Activated T-helper 2 cell treated with anti-CD3 and anti-CD28 coated beads, Interferon-gamma antibody, Interleukin-2, Interleukin-4, amounts not matched to agents 10 μg/mL and 5 μg/mL and 100 μg/mL, durations not matched to agents 14 hours and 24 hours and 36 hours (primary cell): ENCODE measurements around the gene TLDC2. TPM values are rescaled to one million over a fixed set of nuclear protein-coding genes. Genes with fewer than 3 reads are reported as not detected.
"Not testable (repeated sequence)": the region's sequence is repeated elsewhere in the genome, so short reads cannot be mapped to it uniquely, and the experiment has no call there.

Experiments
- DNase-seq: peaks from one replicate; pipeline ENCODE4 v3.0.0; 2021; ENCODE audit warnings: low spot score
- H3K27ac Mint-ChIP-seq: one replicate; pipeline ENCODE4 v1.8.0; 2021; ENCODE audit warnings: mixed read lengths
- H3K27me3 Mint-ChIP-seq: one replicate; pipeline ENCODE4 v1.8.0; 2021; ENCODE audit warnings: low read depth, mixed read lengths
- H3K36me3 Mint-ChIP-seq: one replicate; pipeline ENCODE4 v1.8.0; 2021; ENCODE audit warnings: low read depth, mixed read lengths
- H3K4me1 Mint-ChIP-seq: one replicate; pipeline ENCODE4 v1.8.0; 2021; ENCODE audit warnings: low read depth, mixed read lengths
- H3K4me3 Mint-ChIP-seq: one replicate; pipeline ENCODE4 v1.8.0; 2021; ENCODE audit warnings: low read depth, mild to moderate bottlenecking, moderate library complexity, mixed read lengths
- H3K9me3 Mint-ChIP-seq: one replicate; pipeline ENCODE4 v1.8.0; 2021; ENCODE audit warnings: mixed read lengths
- intact Hi-C: fragments of 100-400 bp; cut with micrococcal nuclease; formaldehyde crosslinking; loops from one replicate; pipeline ENCODE4 v1.15.1; 2023
- total RNA-seq: library from RNA; stranded (reverse); gene quantifications from 2 replicates; pipeline ENCODE4 v1.2.3, GENCODE V29; 2022

Gene TLDC2
- total RNA-seq, 1 donor from 2014 or later, result not detected

- Mint-ChIP-seq H3K4me1 (peaks cover 9% of the 10 kb centered on the region), H3K4me3 (no peak overlapping the region), H3K27me3 (peaks cover 27% of the 10 kb centered on the region), H3K9me3 (no peaks in the 10 kb centered on the region), H3K36me3 (no peaks in the 10 kb centered on the region), H3K27ac (no peak overlapping the region)
- no peak for DNase-seq
- intact Hi-C loops, result no loop called here
These were observed 9.8 kb upstream of the TLDC2 start for GRCh38 chr20:36866164-36866563.

DNA sequence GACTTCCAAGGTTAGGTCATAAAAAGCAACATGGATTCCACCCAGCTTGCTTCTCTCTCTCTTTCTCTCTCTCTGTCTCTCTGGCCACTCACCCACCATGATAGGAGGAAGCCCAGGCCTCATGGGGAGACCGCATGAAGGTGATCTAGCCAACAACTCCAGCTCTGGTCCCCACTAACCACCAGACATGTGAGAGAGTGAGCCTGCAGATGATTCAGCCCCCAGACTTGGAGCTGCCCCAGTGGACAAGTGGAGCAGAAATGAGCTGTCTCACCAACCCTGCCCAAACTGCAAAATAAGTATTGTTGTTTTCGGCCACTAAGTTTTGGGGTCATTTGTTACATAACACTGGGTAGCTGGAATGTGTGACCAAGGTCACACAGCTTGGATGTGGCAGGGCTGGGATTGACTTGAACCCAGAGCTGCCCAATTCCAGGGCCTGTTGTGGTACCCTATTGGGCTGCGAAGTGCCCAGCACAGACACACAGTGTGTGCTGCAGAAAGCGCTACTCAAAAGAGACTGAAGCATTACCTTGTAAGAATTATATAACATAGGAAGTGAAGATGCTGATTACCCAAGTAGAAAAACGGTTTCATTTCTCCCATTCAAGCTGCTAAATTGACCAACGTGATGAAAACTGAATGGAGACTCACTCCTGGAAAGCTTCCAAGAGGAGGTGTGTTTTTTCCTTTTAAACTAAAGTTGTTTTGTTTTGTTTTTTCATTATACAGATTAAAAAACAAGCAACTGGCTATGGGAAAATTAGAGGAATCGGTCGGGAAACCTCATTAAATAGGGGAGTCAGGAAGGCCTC is 9.1 kb upstream of the TLDC2 start:
- H3K27ac Mint-ChIP-seq, result no peak overlapping the region
- intact Hi-C loops, result no loop called here
- no peak overlapping the region for H3K4me3 Mint-ChIP-seq
- H3K9me3 Mint-ChIP-seq, result no peaks in the 10 kb centered on the region
- peaks cover 20% of the 10 kb centered on the region for H3K27me3 Mint-ChIP-seq
- peaks cover 9% of the 10 kb centered on the region for H3K4me1 Mint-ChIP-seq
- H3K36me3 Mint-ChIP-seq, result no peaks in the 10 kb centered on the region
- no peak for DNase-seq

DNA sequence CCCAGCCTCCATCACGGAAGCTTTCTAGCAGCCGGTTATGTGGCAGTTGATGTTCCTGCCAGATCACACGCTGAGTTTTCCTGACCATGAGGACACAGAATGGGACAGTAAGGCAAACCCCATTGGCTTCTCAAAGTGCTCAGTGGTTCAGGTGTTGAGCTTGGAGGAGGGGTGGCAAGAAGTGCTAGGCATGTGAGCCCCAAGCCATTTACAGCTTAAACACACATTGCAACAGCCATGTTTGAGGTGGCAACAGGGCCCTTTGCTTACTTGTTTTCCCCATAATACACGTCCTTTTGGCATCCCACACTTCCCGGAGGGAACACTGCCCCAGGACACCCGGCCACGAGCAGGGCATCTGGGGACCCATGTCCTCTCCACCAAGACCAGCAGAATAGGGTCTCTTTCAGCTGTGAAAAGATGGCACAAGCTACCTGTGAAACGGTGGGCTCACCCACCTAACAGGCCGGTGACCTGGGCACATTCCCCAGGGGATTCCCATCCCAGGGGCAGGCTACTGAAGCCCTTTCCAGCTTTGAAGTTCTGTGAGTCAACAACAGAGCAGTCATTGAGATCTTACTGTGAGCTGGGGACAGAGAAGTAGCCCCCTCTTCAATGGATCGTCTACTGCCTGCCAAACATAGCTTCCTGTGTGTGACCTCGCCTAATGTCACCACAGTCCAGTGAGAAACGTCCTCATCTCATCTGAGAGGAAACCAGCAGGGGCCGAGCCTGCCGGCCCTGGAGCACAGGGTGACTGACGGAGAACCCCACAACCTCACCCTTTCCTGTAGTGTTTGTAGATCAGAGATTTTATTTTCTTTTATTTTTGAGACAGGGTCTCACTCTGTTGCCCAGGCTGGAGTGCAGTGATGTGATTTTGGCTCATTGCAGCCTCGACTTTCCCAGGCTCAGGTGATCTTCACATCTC is 4.0 kb upstream of the TLDC2 start:
- no peak for DNase-seq
- Mint-ChIP-seq H3K4me3 (no peak overlapping the region), H3K36me3 (no peaks in the 10 kb centered on the region), H3K27ac (no peak overlapping the region), H3K4me1 (no peaks in the 10 kb centered on the region), H3K9me3 (no peaks in the 10 kb centered on the region), H3K27me3 (peaks cover 2% of the 10 kb centered on the region)
- intact Hi-C loops, result no loop called here

GRCh38 chr20:36872852-36873251 is 3.1 kb upstream of the TLDC2 start:
- no peak overlapping the region for H3K27ac Mint-ChIP-seq
- no peak for DNase-seq
- no peaks in the 10 kb centered on the region for H3K4me1 Mint-ChIP-seq
- no peak overlapping the region for H3K4me3 Mint-ChIP-seq
- H3K27me3 Mint-ChIP-seq, result no peaks in the 10 kb centered on the region
- no peaks in the 10 kb centered on the region for H3K9me3 Mint-ChIP-seq
- intact Hi-C loops, result no loop called here
- no peaks in the 10 kb centered on the region for H3K36me3 Mint-ChIP-seq

DNA sequence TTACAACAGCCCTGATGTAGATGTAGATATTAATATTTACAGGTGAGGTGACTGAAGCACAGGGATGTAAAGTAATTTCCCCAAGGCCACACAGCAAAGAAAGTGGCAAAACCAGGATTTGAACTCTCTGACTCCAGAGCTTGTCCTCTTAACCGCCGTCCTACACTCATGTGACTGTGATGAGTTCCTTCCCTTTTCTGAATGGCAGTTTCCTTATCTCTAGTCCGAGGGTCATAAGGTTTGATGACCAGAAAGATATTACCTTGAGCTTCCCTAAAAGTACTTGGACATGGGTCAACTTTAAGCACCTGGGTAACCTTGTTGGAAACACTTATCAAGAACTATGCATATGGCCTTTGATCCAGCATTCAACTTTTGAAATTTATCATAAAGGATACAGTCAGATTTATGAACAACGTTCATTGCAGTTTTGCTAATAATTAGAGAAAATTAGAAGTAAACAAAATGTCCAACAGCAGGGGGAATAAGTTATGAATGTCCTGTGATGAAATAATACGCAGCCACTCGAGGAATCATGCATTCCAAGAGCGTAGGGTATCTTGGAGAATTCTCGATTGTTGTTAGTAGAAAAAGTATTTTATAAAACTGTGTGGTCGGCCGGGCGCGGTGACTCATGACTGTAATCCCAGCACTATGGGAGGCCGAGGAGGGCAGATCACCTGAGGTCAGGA is 2.3 kb upstream of the TLDC2 start:
- Mint-ChIP-seq H3K9me3 (no peaks in the 10 kb centered on the region), H3K4me1 (no peaks in the 10 kb centered on the region), H3K36me3 (no peaks in the 10 kb centered on the region), H3K27ac (no peak overlapping the region), H3K4me3 (no peak overlapping the region), H3K27me3 (no peaks in the 10 kb centered on the region)
- DNase-seq, result no peak
- intact Hi-C loops, result no loop called here

DNA sequence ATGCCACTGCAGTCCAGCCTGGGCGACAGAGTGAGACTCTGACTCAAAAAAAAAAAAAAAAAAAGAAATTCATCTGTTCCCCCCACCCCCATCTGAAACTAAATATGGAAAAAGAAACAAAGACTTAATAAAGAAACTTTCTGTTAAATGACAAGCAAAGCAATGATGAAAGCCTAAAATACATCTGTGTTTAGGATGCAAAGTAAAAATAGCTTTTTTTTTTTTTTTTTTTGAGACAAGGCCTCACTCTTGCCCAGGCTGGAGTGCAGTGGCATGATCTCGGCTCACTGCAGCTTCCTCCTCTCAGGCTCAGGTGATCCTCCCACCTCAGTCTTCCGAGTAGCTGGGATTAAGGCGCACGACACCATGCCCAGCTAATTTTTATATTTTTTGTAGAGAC is 845 bp upstream of the TLDC2 start:
- H3K36me3 Mint-ChIP-seq, H3K4me3 Mint-ChIP-seq, H3K27ac Mint-ChIP-seq, DNase-seq, intact Hi-C loops, H3K27me3 Mint-ChIP-seq, H3K4me1 Mint-ChIP-seq, H3K9me3 Mint-ChIP-seq: not testable (repeated sequence)

DNA sequence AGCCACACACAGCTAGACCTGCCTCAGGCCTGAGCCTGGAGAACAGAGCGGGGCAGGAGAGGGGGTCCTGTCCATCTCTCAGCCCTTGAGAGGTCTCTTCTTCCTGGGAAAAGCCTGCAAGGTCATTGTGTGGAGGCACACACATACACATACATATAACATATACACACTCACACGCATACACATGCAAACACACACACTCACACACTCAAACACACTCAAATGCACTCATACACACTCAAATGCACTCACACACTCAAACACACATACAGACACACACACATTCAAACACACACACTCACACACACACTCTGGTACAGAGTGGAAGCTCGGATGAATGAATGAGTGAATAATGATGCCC is 515 bp downstream of the TLDC2 start:
- H3K4me3 Mint-ChIP-seq, result no peak overlapping the region
- no peaks in the 10 kb centered on the region for H3K36me3 Mint-ChIP-seq
- H3K9me3 Mint-ChIP-seq, result no peaks in the 10 kb centered on the region
- no peaks in the 10 kb centered on the region for H3K27me3 Mint-ChIP-seq
- H3K4me1 Mint-ChIP-seq, result no peaks in the 10 kb centered on the region
- intact Hi-C loops, result no loop called here
- no peak overlapping the region for H3K27ac Mint-ChIP-seq
- no peak for DNase-seq

- intact Hi-C loops, result no loop called here
- H3K27ac Mint-ChIP-seq, result no peak overlapping the region
- no peaks in the 10 kb centered on the region for H3K27me3 Mint-ChIP-seq
- no peaks in the 10 kb centered on the region for H3K4me1 Mint-ChIP-seq
- H3K9me3 Mint-ChIP-seq, result no peaks in the 10 kb centered on the region
- H3K4me3 Mint-ChIP-seq, result no peak overlapping the region
- H3K36me3 Mint-ChIP-seq, result no peaks in the 10 kb centered on the region
- no peak for DNase-seq
These were observed 3.0 kb downstream of the TLDC2 start for GRCh38 chr20:36878941-36879340.

DNA sequence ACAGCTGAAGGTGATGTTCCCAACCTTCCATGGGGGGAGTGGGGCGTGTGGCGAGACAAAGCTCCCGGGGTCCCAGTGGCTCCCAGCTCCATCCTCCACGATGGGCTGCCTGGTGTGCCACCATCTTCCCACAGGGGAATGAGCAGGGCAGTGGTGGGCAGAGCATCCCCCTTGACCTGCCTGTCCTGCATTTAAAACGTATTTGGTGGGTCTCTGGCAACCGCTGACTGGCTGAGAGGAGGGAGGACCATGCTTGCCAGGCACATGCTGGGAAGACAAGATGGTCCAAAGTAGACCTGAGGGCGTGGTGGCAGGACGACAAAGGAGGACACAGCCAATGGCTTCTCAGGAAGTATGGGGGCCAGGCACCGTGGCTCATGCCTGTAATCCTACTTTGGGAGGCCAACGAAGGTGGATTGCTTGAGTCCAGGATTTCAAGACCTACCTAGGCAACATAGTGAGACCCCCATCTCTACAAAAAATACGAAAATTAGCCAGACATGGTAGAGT is 4.9 kb downstream of the TLDC2 start:
- H3K9me3 Mint-ChIP-seq, result no peaks in the 10 kb centered on the region
- no peak for DNase-seq
- H3K36me3 Mint-ChIP-seq, result no peaks in the 10 kb centered on the region
- intact Hi-C loops, result no loop called here
- H3K27me3 Mint-ChIP-seq, result no peaks in the 10 kb centered on the region
- no peak overlapping the region for H3K27ac Mint-ChIP-seq
- no peak overlapping the region for H3K4me3 Mint-ChIP-seq
- no peaks in the 10 kb centered on the region for H3K4me1 Mint-ChIP-seq

- no peak for DNase-seq
- H3K27me3 Mint-ChIP-seq, result no peaks in the 10 kb centered on the region
- H3K4me1 Mint-ChIP-seq, result no peaks in the 10 kb centered on the region
- H3K9me3 Mint-ChIP-seq, result no peaks in the 10 kb centered on the region
- no peaks in the 10 kb centered on the region for H3K36me3 Mint-ChIP-seq
- H3K27ac Mint-ChIP-seq, result no peak overlapping the region
- intact Hi-C loops, result no loop called here
- no peak overlapping the region for H3K4me3 Mint-ChIP-seq
These were observed 5.4 kb downstream of the TLDC2 start for GRCh38 chr20:36881331-36881730.

- Mint-ChIP-seq H3K36me3 (no peaks in the 10 kb centered on the region), H3K27me3 (no peaks in the 10 kb centered on the region), H3K9me3 (no peaks in the 10 kb centered on the region), H3K4me3 (no peak overlapping the region), H3K27ac (no peak overlapping the region), H3K4me1 (peaks cover 4% of the 10 kb centered on the region)
- intact Hi-C loops, result no loop called here
- DNase-seq, result no peak
These were observed 6.0 kb downstream of the TLDC2 start for GRCh38 chr20:36881888-36882287.

DNA sequence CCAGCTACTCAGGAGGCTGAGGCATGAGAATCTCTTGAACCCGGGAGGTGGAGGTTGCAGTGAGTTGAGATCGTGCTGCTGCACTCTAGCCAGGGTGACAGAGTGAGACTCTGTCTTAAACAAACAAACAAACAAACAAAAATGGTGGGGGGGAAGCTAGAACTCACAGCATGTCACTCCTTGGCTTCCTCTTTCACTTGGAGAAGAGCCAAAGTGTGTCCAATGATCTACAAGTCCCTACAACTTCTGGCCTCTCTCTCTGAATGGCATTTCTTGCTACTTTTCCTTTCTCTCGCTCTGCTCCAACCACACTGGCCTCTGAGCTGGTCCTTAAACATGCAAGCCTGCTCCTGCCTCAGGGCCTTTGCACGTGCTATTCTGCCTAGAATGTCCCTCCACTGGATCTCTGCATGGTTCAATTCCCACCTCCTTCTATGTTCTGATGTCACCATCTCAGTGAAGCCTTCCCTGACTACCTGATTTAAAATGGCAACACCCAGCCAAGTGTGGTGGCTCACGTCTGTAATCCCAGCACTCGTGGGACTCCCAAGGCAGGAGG is 8.1 kb downstream of the TLDC2 start:
- no peaks in the 10 kb centered on the region for H3K27me3 Mint-ChIP-seq
- H3K36me3 Mint-ChIP-seq, result no peaks in the 10 kb centered on the region
- intact Hi-C loops, result no loop called here
- H3K4me1 Mint-ChIP-seq, result peaks cover 6% of the 10 kb centered on the region
- H3K4me3 Mint-ChIP-seq, result no peak overlapping the region
- H3K27ac Mint-ChIP-seq, result no peak overlapping the region
- DNase-seq, result no peak
- H3K9me3 Mint-ChIP-seq, result no peaks in the 10 kb centered on the region
